Stimulated activated CD4-positive, alpha-beta T cell treated with anti-CD3 and anti-CD28 coated beads, Interleukin-2, amount 100 ng/mL, for 24 hours (primary cell): ENCODE data around the gene SF3A1.
"Not testable (repeated sequence)": the region's sequence is repeated elsewhere in the genome, so short reads cannot be mapped to it uniquely, and the experiment has no call there.

Experiments used
- DNase-seq, 2 donors: peaks; one replicate each; pipeline ENCODE4 v3.0.0-alpha.2; 2020

SF3A1 gene

DNA sequence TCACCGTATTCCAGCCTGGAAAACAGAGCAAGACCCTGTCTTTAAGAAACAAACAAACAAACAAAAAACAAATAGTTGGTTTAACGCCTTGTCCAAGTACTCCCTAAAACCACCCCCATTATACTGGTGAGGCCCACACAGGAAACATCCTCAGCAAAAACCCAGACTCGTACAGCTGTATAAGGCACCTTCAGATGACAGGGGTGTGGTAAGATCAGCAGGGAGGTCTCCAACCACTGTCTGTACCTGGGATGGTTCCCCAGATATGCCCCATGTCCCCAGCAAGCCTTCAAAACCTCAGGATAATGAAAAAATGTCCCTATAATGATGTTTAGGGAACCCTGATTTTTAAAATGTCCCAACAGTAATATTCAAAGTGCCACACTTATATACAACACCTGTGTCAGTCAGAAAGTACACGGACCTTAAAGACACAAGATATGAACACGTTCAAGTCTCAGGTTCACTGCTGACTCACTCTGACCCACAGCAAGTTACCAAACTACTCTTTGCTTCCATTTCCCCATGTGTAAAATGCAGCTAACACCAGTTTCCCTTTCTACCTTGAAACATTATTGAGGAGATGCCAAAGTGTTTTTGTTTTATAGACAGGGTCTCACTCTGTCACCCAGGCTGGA lies 9.3 kb downstream of the SF3A1 start:
- DNase-seq, result no peak

DNA sequence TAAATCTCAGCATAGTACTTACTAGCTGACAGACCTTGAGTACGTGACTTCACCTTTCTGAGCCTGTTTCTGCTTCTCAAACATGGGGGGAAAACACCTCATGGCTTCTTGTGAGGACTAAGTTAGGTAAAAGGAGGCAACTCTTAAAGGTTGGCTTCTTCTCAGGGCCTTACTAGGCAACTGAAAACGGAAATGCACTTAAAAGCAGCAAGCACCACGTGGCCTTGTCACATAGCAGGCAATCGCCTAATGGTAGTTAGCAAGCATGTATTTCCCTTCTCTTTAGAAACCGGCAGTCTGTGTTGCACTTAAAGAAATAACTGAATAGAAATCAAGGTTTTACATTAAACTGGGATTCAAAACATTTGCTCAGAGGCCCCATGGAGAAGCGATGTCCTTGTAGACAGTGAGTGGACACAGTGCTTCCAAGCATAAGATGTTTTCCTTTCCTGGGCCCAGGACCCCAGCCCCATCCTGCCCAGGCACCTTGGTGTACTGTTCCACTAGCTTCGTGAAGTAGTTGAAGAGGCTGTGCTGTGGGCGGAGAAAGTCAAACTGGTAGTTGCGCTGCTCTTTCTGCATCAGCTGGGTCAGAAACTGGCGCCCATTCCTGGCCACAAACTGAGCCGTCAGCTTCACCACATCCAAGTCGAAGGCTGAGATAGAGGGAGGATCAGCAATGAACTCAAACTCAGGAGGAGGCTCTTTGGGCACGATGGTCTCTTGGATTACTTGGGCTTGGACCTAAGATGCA lies 12.1 kb downstream of the SF3A1 start:
- peak; percentile 41 to 51 for DNase-seq

DNA sequence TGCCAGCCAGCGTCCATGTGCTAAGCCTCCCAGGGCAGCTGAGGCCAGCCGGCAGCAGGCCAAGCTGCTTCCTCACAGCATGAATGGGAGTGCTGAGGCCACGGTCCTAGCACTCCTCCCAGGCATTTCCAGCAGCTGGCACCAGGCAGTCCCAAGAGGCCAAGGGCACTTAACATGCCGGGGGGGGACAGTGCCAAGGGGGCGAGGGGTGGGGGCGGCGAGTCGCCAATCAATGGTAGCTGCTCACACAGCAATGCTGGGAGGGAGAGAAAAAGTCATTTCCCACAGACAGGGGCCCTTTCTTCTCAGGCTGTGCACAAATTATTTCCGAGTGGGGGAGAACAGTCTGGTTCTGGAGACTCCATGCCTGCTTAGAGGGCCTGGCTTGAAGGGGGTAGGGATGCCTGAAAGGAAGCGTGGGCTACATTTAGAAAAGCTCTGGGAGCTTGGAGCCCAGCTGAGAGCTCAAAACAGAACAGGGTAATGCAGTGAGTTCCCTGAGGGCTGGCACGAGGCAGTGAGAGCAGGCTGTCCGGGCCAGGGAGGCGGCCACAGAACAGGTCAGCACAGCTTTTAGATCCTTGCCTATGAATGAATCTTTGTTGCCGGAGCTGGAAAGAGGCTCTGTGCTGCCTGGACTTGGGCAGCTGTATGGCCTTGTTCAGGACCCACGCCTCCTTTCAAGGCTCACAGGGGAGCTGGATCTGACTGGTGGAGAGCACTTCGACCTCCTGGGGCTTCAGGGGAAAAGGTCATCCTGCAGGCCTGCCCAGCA lies 15.6 kb downstream of the SF3A1 start:
- DNase-seq, result no peak

DNA sequence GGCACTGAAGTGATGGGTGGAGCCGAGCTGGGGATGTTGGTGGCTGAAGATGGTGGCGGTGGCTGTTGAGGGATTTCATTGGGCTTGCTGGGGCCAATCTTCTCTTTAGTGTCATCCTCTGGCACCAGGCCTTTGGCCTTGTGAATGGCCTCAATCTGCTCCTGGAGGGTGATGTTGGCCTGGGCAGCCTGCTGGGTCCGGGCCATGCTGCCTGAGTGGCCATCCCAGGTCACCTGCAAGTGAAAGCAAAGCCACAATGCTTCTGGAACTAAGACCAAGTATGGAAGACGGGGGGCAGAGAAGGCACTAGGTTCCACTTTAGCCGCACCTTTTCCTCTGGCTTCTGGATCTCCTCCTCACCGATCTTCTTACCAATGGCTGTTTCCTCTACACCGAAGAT lies 17.9 kb downstream of the SF3A1 start:
- DNase-seq, result no peak

DNA sequence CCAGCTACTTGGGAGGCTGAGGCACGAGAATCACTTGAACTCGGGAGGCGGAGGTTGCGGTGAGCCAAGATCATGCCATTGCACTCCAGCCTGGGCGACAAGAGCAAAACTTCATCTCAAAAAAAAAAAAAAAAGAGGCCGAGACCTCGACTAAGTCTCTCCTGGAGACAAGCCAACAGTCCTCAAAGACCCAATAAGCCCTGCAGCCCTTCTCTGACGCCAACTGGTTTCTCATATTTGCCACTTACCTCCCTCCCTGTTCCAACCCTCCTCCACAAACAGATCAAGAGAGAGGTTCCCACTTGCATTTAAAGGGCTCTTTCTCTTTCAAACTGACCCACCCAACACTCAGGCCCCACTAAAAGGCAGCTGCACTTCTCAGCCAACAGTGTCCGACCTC lies 18.4 kb downstream of the SF3A1 start:
- not testable (repeated sequence) for DNase-seq

DNA sequence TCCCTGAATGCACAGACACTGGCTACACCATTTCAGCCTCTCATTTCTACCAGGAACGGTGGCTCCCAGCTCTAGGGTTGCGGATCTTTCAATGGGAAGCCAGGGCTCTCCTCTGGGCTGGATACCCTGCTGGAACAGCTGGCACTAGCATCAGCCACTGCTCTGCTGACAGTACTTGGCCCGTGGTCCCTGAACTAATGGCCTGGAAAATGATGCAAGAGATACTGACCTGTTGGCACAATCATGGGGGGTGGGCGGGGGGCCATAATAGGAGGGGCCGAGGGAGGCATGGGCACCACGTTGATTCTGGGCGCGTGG lies 19.3 kb downstream of the SF3A1 start:
- no peak for DNase-seq

DNA sequence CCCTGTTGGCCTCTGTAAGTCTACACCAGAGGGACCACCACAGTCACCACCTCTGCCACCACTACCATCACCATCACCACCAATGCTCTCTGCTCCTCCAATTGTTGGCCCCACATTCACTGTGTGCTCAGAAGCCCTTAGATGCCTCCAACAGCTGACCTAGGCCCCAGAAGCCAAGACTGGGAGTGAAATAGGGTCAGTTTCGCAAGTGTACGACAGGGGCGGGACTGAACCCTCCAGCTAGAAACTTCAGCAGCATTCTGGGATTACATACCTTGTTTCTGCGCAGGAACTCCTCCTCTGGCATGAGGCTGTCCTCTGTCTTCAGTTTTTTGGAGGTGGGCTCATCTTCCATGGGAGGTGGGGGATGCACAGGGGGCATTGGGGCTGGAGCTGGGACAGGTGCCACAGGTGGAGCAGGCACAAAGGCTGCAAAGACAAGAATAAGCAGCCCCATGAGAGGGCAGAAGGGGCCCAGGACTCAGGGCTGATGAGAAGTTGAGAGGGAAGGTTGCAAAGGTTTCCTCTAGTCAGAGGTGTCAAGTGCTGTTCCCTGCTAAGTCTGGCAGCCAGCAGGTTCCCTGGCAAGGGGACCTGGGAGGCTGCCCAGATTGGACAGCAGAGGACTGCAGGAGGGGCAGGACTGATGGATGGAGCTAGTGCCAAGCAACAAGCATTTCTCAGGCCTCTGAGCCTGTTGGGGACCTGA lies 19.8 kb downstream of the SF3A1 start:
- DNase-seq, result no peak

DNA sequence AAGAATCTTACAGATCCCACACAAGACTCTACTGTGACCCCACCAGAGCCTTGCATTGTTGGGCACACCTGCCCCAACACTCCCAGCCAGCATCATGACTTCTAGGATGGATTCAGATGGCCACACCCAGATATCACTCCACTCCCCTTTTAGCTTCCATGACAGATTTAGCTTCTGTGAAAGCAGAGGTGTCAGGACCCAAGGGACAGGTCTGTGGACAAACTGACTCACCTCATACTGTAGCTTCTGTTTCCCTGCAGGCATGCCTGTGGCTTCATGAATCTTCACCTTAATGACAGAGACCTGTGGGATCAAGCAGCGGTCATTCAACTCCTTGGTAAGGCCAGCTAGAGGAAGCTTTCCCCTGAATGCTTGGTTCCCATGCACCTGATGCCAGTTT lies 21.5 kb downstream of the SF3A1 start:
- no peak for DNase-seq

DNA sequence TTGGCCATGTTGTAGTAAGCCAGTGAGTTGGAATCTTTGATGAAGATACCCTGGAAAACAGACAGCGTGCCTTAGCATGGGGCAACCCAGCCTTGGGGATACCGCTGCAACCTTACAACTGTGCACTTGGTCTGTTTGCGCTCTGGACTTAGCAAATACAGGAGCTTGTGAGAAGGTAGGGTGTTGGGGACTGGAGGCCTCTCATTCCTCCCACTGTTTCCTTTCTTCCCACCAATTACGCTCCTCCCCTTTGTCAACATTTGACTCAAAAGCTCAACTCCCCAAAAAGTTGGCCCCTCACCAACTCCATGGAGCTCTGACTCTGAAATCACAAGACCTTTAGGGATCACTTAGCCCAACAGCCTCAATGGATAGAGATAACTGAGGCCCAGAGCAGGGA lies 22.0 kb downstream of the SF3A1 start:
- DNase-seq, result no peak

DNA sequence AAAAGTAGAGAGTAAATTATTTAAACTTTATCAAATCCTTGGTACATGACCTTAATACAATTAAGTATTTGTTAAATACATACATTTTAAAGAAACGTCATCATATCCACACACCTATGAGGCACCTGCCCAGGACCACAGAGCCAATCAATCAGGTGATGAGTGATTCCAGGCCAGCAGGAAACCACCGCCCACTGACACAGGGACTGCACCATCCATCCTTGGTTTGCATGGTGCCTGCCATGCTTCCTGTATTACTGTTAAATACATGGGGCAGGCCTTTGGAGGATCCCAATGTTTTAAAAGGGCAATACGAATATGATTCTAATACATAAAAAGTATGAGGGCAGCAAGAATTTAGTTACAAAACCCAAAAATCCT lies 23.0 kb downstream of the SF3A1 start:
- peak in 1 of 2 donors; percentile 25 for DNase-seq

DNA sequence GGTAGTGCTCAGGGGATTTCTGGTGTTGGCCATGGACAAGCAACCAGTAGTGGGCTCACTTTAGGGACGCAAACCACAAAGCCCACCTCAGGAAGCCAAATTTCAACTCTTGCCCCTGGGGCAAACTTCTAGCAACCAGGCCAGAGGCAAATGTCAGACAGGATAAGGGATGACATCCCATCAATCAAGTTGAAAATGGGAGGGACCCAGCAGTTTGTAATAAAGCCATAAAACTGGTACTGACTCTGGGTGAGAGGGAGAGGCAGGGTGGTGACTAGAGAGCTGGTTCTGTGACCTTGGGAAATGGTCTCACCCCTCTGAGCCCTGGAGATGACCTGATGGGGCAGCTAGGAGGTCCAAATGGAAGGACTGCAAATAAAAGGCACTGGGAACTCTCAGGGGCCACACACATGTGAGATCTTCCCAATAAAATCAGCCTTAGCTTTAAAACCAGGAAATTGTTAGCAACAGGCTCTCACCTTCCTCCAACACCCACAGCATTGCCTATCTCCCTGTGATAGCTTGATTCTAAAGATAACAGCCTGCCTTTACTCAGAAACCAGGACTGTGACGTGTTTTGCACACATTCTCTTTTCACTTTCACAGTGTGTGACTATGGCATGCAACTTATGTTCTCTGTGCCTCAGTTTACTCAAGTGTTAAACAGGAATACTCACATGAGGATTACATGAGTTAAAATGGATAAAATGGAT lies 23.5 kb downstream of the SF3A1 start:
- DNase-seq, result no peak

DNA sequence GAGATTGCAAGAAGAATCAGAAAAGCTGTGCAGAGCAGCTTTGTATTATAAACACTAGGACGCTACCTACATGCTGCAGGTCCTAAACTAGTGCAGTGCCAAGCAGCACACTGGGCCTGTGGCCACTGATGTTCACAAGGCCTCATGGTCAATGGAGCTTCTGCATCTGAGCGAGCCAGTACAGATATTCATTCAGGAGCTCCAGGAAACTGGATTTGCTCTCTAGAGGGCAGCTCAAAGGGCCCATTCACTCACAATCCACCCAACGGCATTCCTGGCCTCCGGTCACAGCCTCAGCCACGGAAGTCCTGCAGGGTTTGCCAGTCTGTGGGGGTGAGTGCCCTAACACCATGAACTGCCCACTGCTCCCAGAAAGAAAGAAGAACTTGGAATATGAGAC lies 24.1 kb downstream of the SF3A1 start:
- no peak for DNase-seq

DNA sequence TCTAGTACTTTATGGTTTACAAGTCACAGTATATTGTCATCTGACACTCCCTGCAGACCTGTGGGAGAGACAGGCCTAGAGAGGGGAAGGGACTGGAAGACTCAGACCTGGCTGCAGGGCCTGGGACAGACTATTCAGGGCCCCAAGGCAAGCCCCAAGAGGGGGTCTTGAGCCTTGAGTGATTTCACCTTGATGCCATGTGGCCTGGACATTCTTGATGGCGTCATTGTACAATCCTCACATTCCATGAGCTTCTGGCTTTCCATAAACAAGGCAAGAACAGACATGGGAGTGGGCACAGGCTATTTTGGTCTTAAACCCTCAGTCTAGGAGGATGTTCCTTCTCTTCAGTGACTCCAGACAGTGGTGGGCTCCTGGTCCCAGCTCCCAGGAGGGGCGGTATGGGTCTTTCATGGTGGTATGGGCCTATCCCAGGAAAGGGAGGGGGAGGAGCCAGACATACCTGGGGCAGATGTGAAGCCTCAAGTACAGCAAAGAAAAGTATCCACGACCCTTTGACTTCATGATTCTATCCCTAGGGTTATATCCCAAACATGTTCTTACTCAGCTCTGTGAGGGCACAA lies 28.1 kb downstream of the SF3A1 start:
- DNase-seq, result no peak

DNA sequence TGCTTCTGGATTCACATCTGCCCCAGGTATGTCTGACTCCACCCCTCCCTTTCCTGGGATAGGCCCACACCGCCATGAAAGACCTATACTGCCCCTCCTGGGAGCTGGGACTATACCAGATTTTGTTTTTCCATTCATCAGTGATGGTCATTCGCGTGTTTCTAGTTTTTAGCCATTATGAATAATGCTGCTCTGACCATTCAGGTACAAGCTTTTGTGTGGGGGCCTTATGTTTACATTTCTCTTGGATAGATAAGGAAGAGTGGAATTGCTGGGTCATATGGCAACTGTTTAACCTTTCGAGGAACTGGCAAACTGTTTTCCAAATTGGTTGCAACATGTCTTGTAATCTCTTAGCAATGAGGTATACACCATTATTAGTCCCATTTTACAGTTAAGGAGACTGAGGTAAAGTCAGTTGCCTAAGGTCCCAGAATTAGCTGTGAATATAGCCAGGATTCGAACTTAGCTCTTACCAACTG lies 28.8 kb downstream of the SF3A1 start:
- DNase-seq, result no peak

DNA sequence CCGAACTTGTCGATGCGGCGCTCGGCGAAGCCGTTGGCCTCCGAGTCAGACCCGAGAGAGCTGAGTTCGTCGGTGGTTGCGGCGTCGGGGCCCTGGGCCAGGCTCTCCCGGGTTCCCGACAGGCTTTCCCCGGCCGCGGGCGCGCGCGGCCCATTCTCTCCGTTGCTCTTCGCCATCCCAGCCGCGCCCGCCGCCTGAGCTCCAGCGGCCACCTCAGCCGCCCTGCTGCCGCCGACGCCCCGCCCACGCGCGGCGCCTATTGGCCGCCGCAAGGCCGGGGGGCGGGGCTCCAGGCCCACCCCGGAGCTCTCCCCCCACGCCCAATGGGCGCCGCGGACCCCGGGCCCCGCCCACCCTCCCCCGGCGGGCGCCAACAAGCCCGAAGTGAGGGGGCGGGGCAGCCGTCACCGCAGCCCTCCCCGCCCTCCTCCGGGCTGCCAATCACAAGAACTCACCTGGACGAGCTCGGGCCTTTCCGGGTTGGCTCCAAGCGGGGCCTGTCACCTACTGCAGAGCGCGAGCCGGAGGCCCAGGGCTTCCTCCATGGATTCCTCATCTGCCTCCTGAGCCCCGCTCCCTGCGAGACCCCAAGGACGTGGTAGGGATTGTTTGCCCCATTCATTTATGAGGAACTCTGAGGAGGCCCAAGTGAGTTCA lies 29.9 kb downstream of the SF3A1 start, which contains the start of gene TBC1D10A:
Gene TBC1D10A, minus strand, starts transcription at position 236 of the 657 bp plus-strand sequence. Its CDS starts 60 bp downstream, at position 176.
- peak; percentile 91 to 93 for DNase-seq

DNA sequence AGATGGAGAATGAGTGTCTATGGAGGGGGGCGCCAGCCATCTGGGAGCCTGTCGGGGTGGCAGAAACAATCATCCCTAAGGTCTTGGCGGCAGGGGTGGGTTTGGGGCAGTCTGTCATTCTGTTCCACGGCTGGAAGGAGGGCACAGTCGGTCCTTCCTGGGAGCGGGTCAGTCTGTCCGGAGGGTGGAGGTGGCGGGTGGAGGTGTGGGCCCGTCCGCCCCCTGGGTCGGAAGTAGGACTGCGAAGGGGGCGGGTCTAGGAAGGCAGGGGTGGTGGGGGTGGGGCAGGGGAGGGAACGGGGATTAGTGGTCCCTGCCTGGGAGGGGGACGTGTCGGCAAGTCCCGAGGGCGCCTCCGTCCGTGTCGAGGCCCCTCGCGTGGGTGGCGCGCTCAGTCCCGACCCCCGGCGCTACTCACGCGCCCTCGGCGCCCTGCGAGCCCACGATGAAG lies 30.4 kb downstream of the SF3A1 start:
- DNase-seq, result peak in 1 of 2 donors; percentile 41

DNA sequence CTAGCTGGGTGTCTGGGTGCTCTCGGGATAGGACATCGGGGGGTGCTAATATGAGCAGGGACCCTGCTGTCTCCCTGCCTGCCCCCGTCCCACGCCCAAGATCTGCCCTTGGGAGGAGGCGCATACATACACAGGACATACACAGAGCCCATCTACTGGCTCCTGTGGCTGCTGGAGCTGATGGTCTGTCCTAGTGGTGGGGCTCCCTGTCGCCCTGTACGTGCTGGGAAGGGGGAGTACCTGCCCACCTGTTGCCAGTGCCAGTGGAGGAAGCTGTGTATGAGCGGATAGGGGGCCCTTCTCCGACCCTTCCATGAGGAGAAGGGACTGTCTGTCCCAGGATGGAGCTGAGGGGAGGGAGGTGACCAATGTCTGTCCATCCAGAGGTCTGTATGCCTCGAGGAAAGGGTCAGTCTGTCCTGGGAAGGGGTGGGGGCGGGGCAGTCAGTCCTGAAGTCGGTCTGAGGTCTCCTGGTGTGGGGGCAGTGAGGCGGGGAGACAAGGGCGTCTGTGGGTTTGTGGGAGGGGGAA lies 30.9 kb downstream of the SF3A1 start:
- no peak for DNase-seq

DNA sequence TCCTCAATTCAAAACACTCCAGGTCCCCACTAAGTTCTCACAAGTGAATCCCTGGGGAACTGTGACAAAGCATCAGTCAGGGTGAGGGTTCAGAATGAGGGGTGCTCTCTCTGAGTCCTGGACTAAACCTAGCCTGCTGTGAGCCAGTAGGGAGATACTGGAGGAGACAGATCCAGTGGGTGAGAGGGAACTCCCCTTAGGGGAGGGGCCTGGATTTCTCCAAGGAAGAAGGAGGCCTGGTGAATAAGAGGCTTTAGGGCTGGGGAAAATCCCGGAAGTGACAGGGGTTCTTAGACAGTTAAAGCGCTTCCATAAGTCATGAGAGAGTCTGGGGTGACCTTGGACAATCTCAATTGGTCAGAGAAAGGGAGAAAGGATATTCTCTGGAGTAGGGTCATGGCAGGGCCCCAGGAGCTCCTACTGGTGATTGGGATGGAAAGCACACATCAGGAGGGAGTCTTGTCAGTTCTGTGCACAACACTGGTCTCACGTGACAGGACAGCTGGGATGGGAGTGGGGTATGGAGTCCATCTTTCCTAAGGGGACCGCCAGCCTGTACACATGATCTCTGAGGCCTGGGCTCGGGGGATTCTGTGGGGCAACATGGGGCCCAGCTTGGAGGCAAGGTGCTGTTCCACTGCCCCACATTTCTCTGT lies 31.5 kb downstream of the SF3A1 start:
- DNase-seq, result no peak

DNA sequence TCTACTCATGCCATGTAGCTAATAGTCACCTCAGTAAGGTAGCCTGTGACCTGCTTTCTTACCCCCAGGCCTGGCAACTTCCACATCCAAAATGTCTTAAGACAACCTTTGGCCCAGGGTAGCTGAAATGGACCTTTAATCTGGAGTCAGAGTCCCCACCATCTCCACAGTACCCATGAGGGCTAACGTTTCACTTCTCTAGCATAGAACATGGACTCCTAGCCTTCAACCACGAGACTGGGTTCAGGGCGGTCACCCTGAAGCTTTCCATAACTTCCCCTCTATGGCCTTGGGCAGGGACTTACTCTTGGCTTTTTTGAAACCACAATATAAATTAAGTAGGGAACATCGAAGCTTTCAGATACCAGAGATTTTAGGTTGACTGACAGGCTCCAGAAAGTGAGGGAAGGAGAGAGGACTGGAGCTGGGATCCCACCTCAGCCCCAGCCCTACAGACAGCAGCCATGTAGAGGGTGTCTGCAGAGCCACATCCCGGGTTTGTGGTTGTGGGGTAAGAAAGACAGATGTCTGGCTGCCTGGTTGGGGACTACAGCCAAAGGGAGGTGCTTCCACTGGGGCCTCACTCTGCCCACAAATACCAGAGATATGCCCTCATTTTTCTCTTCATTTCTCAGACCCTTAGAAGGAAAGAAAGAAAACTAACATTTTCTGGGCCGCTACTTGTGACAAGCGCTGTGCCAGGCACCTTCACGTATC lies 32.5 kb downstream of the SF3A1 start:
- DNase-seq, result peak in 1 of 2 donors; percentile 44

DNA sequence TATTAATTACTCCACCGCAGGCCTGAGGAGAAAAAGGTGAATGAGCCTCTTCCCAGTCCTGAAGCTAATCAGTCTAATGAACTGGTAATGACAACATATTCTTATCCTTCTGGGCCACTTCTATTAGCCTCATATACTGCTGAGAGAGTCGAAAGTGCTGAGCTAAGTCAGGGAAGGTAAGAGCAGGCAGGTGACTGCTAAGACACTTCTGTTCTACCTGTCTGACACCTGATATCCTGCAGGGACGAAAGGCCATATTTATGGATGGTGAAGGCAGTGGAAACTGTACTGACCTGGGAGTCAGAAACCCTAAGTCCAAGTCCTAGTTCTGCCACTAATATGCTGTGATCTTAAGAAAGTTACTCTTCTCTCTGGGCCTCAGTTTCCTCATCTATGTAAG lies 33.4 kb downstream of the SF3A1 start:
- no peak for DNase-seq
